IMR-90 (cell line): ENCODE measurements around the gene CLEC4G. TPM values are rescaled to one million over a fixed set of nuclear protein-coding genes. Genes with fewer than 3 reads are reported as not detected.

Source experiments
- ATAC-seq: fragments of 200-7000 bp; cut with Tn5 transposase; 2 replicates; pipeline ENCODE4 v1.9.1; 2020; ENCODE audit warnings: low read depth, mild to moderate bottlenecking, moderate library complexity
- BruUV-seq: library from RNA; stranded (reverse); fragments of 400-500 nt; replicated peaks from 2 replicates; lab custom pipeline; 2021; lab: Mats Ljungman, UMichigan
- CTCF ChIA-PET: fragments of 300-600 bp; formaldehyde crosslinking; extraction: SDS; loops from one replicate; lab custom pipeline; 2021; ENCODE audit warnings: antibody characterized with exemption; lab: Yijun Ruan, JAX
- POLR2A ChIA-PET: fragments of 300-600 bp; sonication (Branson Sonifier 250); formaldehyde crosslinking; loops from one replicate; lab custom pipeline; 2022; ENCODE audit warnings: antibody characterized with exemption; ENCODE audit not compliant: unreplicated experiment; lab: Charles Lee
- DNase-seq: peaks from one replicate; pipeline ENCODE4 v3.0.0; 2013
- H2AFZ ChIP-seq: replicated peaks from 2 replicates; pipeline ENCODE3; 2013; ENCODE audit warnings: low read length, mild to moderate bottlenecking; ENCODE audit not compliant: poor library complexity
- H2AK5ac ChIP-seq: 2 replicates; pipeline ENCODE4 v1.6.1; 2013; ENCODE audit warnings: low read depth, low read length, inconsistent platforms
- H2AK9ac ChIP-seq: replicated peaks from 2 replicates; pipeline ENCODE3; 2013; ENCODE audit warnings: mild to moderate bottlenecking, low read depth, low read length, moderate library complexity; ENCODE audit not compliant: poor library complexity
- H2BK120ac ChIP-seq: 2 replicates; pipeline ENCODE4 v1.6.1; 2013; ENCODE audit warnings: low read depth, low read length, inconsistent platforms
- H2BK15ac ChIP-seq: 3 replicates; pipeline ENCODE4 v1.6.1; 2013; ENCODE audit warnings: low read depth, low read length, inconsistent platforms
- H2BK20ac ChIP-seq: 2 replicates; pipeline ENCODE4 v1.6.1; 2013; ENCODE audit warnings: low read depth, mild to moderate bottlenecking, inconsistent platforms, low read length, moderate library complexity
- H2BK5ac ChIP-seq: 2 replicates; pipeline ENCODE4 v1.6.1; 2013; ENCODE audit warnings: mild to moderate bottlenecking, low read depth, low read length, inconsistent platforms; ENCODE audit not compliant: poor library complexity, severe bottlenecking
- H3K14ac ChIP-seq: replicated peaks from 2 replicates; pipeline ENCODE4 v1.6.1; 2013; ENCODE audit warnings: low read depth, low read length, inconsistent platforms
- H3K18ac ChIP-seq: 2 replicates; pipeline ENCODE4 v1.6.1; 2013; ENCODE audit warnings: low read depth, low read length, control low read depth
- H3K23ac ChIP-seq: 2 replicates; pipeline ENCODE4 v1.6.1; 2013; ENCODE audit warnings: low read depth, low read length, inconsistent platforms
- H3K27ac ChIP-seq: 2 replicates; pipeline ENCODE4 v1.5.1; 2013; ENCODE audit warnings: mild to moderate bottlenecking, control low read depth, low read length; ENCODE audit not compliant: insufficient read depth
- H3K27me3 ChIP-seq: 2 replicates; pipeline ENCODE4 v1.6.1; 2013; ENCODE audit warnings: low read length; ENCODE audit not compliant: control insufficient read depth, insufficient read depth
- H3K36me3 ChIP-seq: 2 replicates; pipeline ENCODE4 v1.6.1; 2013; ENCODE audit warnings: low read length, mixed read lengths; ENCODE audit not compliant: control insufficient read depth, insufficient read depth
- H3K4ac ChIP-seq: 2 replicates; pipeline ENCODE4 v1.6.1; 2013; ENCODE audit warnings: low read depth, low read length, inconsistent platforms
- H3K4me1 ChIP-seq: 2 replicates; pipeline ENCODE4 v1.6.1; 2013; ENCODE audit warnings: low read length, mixed read lengths; ENCODE audit not compliant: control insufficient read depth, insufficient read depth
- H3K4me2 ChIP-seq: 2 replicates; pipeline ENCODE4 v1.6.1; 2013; ENCODE audit warnings: low read depth, mild to moderate bottlenecking, control low read depth, low read length, moderate library complexity
- H3K4me3 ChIP-seq: 2 replicates; pipeline ENCODE4 v1.5.1; 2013; ENCODE audit warnings: low read depth, mild to moderate bottlenecking, control low read depth, low read length, moderate library complexity; ENCODE audit not compliant: insufficient read depth
- H3K56ac ChIP-seq: 2 replicates; pipeline ENCODE4 v1.6.1; 2013; ENCODE audit warnings: low read length, inconsistent platforms; ENCODE audit not compliant: insufficient read depth; ENCODE audit errors: extremely low read depth
- H3K79me1 ChIP-seq, 2 experiments: 2 replicates each; pipeline ENCODE4 v1.6.1; 2013; ENCODE audit warnings: low read length in 2 of 2, inconsistent platforms in 1 of 2, low read depth in 1 of 2
- H3K9ac ChIP-seq: 2 replicates; pipeline ENCODE4 v1.6.1; 2013; ENCODE audit warnings: low read depth, low read length, control low read depth
- H3K9me1 ChIP-seq: 2 replicates; pipeline ENCODE4 v1.6.1; 2013; ENCODE audit warnings: low read length, inconsistent platforms; ENCODE audit not compliant: insufficient read depth
- H3K9me3 ChIP-seq: 2 replicates; pipeline ENCODE4 v1.6.1; 2013; ENCODE audit warnings: low read length; ENCODE audit not compliant: control insufficient read depth, insufficient read depth
- H4K20me1 ChIP-seq: 2 replicates; pipeline ENCODE4 v1.6.1; 2013; ENCODE audit warnings: low read length, inconsistent platforms; ENCODE audit not compliant: insufficient read depth
- H4K5ac ChIP-seq: 2 replicates; pipeline ENCODE4 v1.6.1; 2013; ENCODE audit warnings: mild to moderate bottlenecking, low read depth, low read length, control low read depth
- H4K8ac ChIP-seq, 2 experiments: 2 replicates each; pipeline ENCODE4 v1.6.1; 2013; ENCODE audit warnings: low read depth in 2 of 2, low read length in 2 of 2, control low read depth in 1 of 2, inconsistent platforms in 1 of 2
- H4K91ac ChIP-seq: 2 replicates; pipeline ENCODE4 v1.6.1; 2013; ENCODE audit warnings: low read depth, low read length, inconsistent platforms; ENCODE audit not compliant: insufficient read depth
- BHLHE40 ChIP-seq: fragments of 150-350 bp; IDR thresholded peaks from 2 replicates; pipeline ENCODE4 v1.6.1; 2016; ENCODE audit warnings: mild to moderate bottlenecking, low read depth, low read length
- MAFK ChIP-seq: IDR thresholded peaks from 2 replicates; pipeline ENCODE4 v1.6.1; 2012; ENCODE audit warnings: low read depth, low read length, improper control_type of control experiment
- WGBS, 2 experiments: methylation state at CpG; one replicate each; pipeline versions ENCODE4 v1.1.5 to v1.1.7; 2013; ENCODE audit warnings: missing lambda C conversion rate in 2 of 2; ENCODE audit not compliant: insufficient read length in 1 of 2; ENCODE audit errors: extremely low coverage in 2 of 2; 5-methylcytosine and 5-hydroxymethylcytosine counted together
- dilution Hi-C: fragments of 300-500 bp; cut with HindIII; formaldehyde crosslinking; loops from one replicate; pipeline ENCODE4 v1.14.3; 2018; ENCODE audit warnings: low sequenced_read_pairs; ENCODE audit not compliant: unreplicated experiment
- in situ Hi-C: fragments of 300-500 bp; cut with MboI; formaldehyde crosslinking; loops from 3 replicates; pipeline ENCODE4 v1.14.3; 2019; ENCODE audit warnings: low sequenced_read_pairs, inconsistent platforms, mixed read lengths
- intact Hi-C: fragments of 100-400 bp; cut with micrococcal nuclease; formaldehyde crosslinking; loops from 2 replicates; pipeline ENCODE4 v1.10.0; 2022
- polyA plus RNA-seq, 3 experiments: library from polyadenylated mRNA; depleted of rRNA; stranded (reverse); fragments of >200 nt; gene quantifications; 2 replicates each; pipeline ENCODE4 v1.2.3, GENCODE V29; 2012; ENCODE audit warnings: low replicate concordance in 1 of 3
- total RNA-seq: library from RNA; depleted of rRNA; stranded (reverse); fragments of >200 nt; gene quantifications from 2 replicates; pipeline ENCODE4 v1.2.3, GENCODE V29; 2012
- TF ChIP-seq, protein P1 (sequence below): conservative IDR thresholded peaks from 2 replicates; pipeline ENCODE4 v1.5.1; 2012; ENCODE audit warnings: mild to moderate bottlenecking, low read depth, low read length, improper control_type of control experiment

CLEC4G gene
- total and polyA plus RNA-seq, 2 of the 4 experiments (the other 2 are of a cell fraction): not detected

- Histone ChIP-seq H3K4me1 (no peaks in the 10 kb centered on the region), H3K27me3 (peaks cover 12% of the 10 kb centered on the region), H2BK5ac (no peak overlapping the region), H4K20me1 (no peaks in the 10 kb centered on the region), H4K8ac (no peak overlapping the region), H2AFZ (no peak overlapping the region), H3K4me2 (no peak overlapping the region), H3K56ac (no peak overlapping the region), H2BK120ac (no peak overlapping the region), H3K9me3 (peaks cover 2% of the 10 kb centered on the region; the same call in 1 of the 2 replicates), H3K4me3 (no peak overlapping the region), H2BK15ac (no peak overlapping the region), H3K18ac (no peak overlapping the region), H3K27ac (no peak overlapping the region), H3K79me1 (no peaks in the 10 kb centered on the region), H3K14ac (no peak overlapping the region), H2BK20ac (no peak overlapping the region), H2AK9ac (no peak overlapping the region), H4K5ac (no peak overlapping the region), H3K36me3 (no peaks in the 10 kb centered on the region), H3K23ac (no peak overlapping the region), H4K91ac (no peak overlapping the region), H3K9me1 (no peaks in the 10 kb centered on the region), H2AK5ac (no peak overlapping the region), H3K4ac (no peak overlapping the region), H3K9ac (no peak overlapping the region)
- in situ Hi-C loops: no loop called here
- WGBS, 2 experiments: no CpG with 5 or more reads among the region's 8 CpGs
- POLR2A ChIA-PET: no interaction called here
- ATAC-seq (no peak), DNase-seq (no peak)
- TF ChIP-seq MAFK: no peak
- TF ChIP-seq, protein P1, sequence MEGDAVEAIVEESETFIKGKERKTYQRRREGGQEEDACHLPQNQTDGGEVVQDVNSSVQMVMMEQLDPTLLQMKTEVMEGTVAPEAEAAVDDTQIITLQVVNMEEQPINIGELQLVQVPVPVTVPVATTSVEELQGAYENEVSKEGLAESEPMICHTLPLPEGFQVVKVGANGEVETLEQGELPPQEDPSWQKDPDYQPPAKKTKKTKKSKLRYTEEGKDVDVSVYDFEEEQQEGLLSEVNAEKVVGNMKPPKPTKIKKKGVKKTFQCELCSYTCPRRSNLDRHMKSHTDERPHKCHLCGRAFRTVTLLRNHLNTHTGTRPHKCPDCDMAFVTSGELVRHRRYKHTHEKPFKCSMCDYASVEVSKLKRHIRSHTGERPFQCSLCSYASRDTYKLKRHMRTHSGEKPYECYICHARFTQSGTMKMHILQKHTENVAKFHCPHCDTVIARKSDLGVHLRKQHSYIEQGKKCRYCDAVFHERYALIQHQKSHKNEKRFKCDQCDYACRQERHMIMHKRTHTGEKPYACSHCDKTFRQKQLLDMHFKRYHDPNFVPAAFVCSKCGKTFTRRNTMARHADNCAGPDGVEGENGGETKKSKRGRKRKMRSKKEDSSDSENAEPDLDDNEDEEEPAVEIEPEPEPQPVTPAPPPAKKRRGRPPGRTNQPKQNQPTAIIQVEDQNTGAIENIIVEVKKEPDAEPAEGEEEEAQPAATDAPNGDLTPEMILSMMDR: no peak
- no peak for TF ChIP-seq BHLHE40
- dilution Hi-C loops: no loop called here
- intact Hi-C loops: no loop called here
- BruUV-seq: no TSS peak
- CTCF ChIA-PET: no interaction called here
Observed at GRCh38 chr19:7718668-7719067, 13.2 kb downstream of the CLEC4G start.
